Right atrium auricular region (tissue), 2 donors: ENCODE results near the gene NCOA1. TPM values are rescaled to one million over a fixed set of nuclear protein-coding genes. Genes with fewer than 3 reads are reported as not detected.
A peak's percentile ranks its signal among the peaks of the same experiment; 100 is the strongest.
"Not testable (repeated sequence)": the region's sequence is repeated elsewhere in the genome, so short reads cannot be mapped to it uniquely, and the experiment has no call there.

Experiments
- DNase-seq: peaks from one replicate; pipeline ENCODE4 v3.0.0-alpha.2; 2019; ENCODE audit warnings: low spot score
- H3K27ac ChIP-seq, 2 donors: fragments of 200-600 bp; sonication (generic); 1 replicate in 1 of 2; 2 replicates in 1 of 2; pipeline ENCODE4 v1.5.1; 2016 to 2019
- H3K27me3 ChIP-seq, 2 donors: fragments of 200-600 bp; sonication (generic); one replicate each; pipeline versions ENCODE4 v1.5.1 to v1.6.0; 2017 to 2019
- H3K36me3 ChIP-seq: fragments of 200-600 bp; sonication (generic); one replicate; pipeline ENCODE4 v1.5.1; 2016
- H3K4me1 ChIP-seq, 2 donors: fragments of 200-600 bp; sonication (generic); one replicate each; pipeline versions ENCODE4 v1.5.1 to v1.6.0; 2017 to 2019
- H3K4me3 ChIP-seq, 2 donors: fragments of 200-600 bp; sonication (generic); 1 replicate in 1 of 2; 2 replicates in 1 of 2; pipeline ENCODE4 v1.5.1; 2017 to 2019; ENCODE audit warnings: mild to moderate bottlenecking in 1 of 2, moderate library complexity in 1 of 2
- H3K9me3 ChIP-seq, 2 donors: fragments of 200-600 bp; sonication (generic); one replicate each; pipeline ENCODE4 v1.5.1; 2019
- total RNA-seq, 2 donors: library from RNA; depleted of rRNA; stranded (reverse); fragments of >200 nt; gene quantifications; one replicate each; pipeline ENCODE4 v1.1.0, GENCODE V29; 2016
- TF ChIP-seq, protein P1 (sequence below), 2 donors: fragments of 200-600 bp; sonication (generic); IDR thresholded peaks; one replicate each; pipeline ENCODE4 v1.5.1; 2019; ENCODE audit warnings: antibody characterized with exemption in 2 of 2

NCOA1 gene
- total RNA-seq, 2 donors from 2014 or later = 33.8 to 43.6 TPM

DNA sequence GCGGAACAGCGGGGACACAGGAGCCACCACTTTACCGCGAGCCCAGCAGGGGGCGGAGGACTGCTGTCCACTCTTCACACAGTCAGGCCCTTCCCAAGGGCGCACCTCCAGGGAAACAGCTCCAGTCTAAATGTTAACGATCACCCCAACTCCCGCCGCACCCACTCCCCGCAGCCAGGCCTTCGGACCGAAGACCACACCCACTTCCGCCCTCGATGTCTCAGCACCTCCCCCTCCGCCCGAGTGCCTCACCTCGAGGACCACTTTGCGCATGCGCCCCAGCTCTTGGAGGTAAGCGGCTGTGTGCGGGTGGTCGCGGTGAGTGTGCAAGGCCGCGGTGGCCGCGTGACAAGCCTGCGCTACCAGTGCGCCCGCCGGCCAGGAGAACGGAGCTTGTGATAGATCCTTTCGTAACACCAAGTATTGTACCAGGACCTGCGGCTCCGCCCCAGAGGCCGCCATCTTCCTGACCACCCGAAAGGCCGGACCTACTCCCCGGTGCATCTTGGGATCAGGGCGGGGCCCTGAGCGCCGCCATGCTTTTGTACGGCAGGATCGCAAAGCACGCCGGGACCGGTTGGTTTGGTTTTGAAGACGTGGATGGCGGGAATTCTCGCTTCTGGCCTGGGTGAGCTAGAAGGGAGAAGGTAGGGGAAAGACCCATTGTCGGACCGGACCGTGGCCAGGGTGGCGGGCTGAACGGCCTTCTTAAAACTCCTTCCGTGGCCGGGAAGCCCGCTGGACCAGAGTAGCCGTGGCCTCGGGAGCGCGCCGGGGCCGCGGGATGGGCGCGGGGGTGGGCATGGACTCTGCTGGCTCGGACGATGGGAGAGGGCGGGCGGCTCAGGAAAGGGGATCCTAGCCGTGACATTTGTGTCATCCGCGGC, 302.1 kb downstream of the NCOA1 start, which contains the start of the genes CENPO and PTRHD1:
Gene CENPO, plus strand, starts transcription at position 552 of the 887 bp plus-strand sequence. CDS start 495 bp downstream, outside the sequence.
Gene PTRHD1, minus strand, starts transcription at position 518 of the 887 bp plus-strand sequence. Its CDS starts 14 bp downstream, at position 504.
- Histone ChIP-seq H3K36me3 (no peaks in the 10 kb centered on the region), H3K27me3 (no peaks in the 10 kb centered on the region), H3K4me1 (peaks cover 0 to 14% of the 10 kb centered on the region in 2 donors), H3K27ac (peak within 1 kb of the TSS; percentile 94 to 99), H3K9me3 (no peaks in the 10 kb centered on the region), H3K4me3 (peak within 1 kb of the TSS; percentile 71 to 77)
- DNase-seq = peak; percentile 96
- TF ChIP-seq, protein P1, sequence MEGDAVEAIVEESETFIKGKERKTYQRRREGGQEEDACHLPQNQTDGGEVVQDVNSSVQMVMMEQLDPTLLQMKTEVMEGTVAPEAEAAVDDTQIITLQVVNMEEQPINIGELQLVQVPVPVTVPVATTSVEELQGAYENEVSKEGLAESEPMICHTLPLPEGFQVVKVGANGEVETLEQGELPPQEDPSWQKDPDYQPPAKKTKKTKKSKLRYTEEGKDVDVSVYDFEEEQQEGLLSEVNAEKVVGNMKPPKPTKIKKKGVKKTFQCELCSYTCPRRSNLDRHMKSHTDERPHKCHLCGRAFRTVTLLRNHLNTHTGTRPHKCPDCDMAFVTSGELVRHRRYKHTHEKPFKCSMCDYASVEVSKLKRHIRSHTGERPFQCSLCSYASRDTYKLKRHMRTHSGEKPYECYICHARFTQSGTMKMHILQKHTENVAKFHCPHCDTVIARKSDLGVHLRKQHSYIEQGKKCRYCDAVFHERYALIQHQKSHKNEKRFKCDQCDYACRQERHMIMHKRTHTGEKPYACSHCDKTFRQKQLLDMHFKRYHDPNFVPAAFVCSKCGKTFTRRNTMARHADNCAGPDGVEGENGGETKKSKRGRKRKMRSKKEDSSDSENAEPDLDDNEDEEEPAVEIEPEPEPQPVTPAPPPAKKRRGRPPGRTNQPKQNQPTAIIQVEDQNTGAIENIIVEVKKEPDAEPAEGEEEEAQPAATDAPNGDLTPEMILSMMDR (IDR thresholded peaks at IDR 0.05) = peak; percentile 36 to 72

DNA sequence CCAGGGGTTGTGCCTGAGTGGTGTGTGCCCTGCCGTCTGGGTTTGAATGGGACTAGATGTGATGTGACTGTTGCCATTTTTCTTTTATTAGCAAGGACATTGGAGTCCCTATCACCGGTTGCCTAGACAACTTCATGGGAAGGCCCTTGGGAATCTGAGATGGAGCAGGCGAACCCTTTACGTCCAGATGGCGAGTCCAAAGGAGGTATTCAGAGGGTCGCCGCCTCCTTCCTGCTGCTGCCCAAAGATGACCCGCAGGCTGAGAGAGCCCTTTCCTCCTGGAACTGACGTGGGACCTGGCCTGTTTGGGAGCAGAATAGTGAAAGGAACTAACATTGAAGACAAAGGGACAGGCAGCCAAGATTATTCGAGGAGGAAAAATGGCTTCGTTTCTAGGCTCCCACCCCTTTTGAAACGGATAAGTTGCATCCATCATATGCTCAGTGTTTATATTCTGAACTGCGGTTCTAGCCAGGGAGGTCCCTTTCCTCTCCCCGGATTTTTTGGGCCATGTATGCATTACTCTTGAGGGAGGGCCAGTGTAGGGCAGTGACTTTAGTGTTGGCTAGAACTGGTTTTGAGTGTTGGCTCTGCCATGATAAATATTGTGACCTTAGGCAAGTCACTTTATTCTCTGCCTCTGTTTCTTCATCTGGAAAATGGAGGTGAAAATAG, 302.8 kb downstream of the NCOA1 start:
- TF ChIP-seq, protein P1 (IDR thresholded peaks at IDR 0.05) = no peak
- Histone ChIP-seq H3K4me1 (peaks cover 0 to 14% of the 10 kb centered on the region in 2 donors), H3K36me3 (no peaks in the 10 kb centered on the region), H3K4me3 (peak overlapping the region; percentile 71 to 77), H3K9me3 (no peaks in the 10 kb centered on the region), H3K27ac (peak overlapping the region in 1 of 2 donors; percentile 99), H3K27me3 (no peaks in the 10 kb centered on the region)
- no peak for DNase-seq

DNA sequence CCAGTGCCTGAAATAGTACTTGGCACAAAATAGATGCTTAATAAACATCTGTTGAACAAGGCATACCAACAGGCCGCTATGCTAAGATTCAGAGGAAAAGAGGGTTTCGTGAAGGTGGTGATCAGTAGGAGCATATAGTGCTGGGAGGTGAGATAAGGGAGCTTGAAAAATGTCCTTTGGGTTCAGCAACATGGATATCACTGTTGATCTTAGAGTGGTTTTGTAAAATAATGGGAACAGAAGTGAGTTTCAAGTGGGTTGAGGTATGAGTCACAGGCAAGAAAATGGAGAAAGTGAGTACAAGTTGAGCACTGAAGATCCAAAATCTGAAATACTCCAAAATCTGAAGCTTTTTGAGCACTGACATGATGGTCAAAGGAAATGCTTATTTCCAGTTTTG, 306.6 kb downstream of the NCOA1 start:
- Histone ChIP-seq H3K36me3 (no peaks in the 10 kb centered on the region), H3K27ac (no peak overlapping the region), H3K27me3 (no peaks in the 10 kb centered on the region), H3K9me3 (no peaks in the 10 kb centered on the region), H3K4me1 (peaks cover 0 to 8% of the 10 kb centered on the region in 2 donors), H3K4me3 (no peak overlapping the region)
- TF ChIP-seq, protein P1 (IDR thresholded peaks at IDR 0.05) = no peak
- no peak for DNase-seq

DNA sequence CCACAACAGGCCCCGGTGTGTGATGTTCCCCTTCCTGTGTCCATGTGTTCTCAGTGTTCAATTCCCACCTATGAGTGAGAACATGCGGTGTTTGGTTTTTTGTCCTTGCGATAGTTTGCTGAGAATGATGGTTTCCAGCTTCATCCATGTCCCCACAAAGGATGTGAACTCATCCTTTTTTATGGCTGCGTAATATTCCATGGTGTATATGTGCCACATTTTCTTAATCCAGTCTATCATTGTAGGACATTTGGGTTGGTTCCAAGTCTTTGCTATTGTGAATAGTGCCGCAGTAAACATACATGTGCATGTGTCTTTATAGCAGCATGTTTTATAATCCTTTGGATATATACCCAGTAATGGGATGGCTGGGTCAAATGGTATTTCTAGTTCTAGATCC, 309.4 kb downstream of the NCOA1 start:
- not testable (repeated sequence) for H3K9me3 ChIP-seq, H3K4me3 ChIP-seq, H3K27ac ChIP-seq, H3K4me1 ChIP-seq, H3K36me3 ChIP-seq, H3K27me3 ChIP-seq, DNase-seq

DNA sequence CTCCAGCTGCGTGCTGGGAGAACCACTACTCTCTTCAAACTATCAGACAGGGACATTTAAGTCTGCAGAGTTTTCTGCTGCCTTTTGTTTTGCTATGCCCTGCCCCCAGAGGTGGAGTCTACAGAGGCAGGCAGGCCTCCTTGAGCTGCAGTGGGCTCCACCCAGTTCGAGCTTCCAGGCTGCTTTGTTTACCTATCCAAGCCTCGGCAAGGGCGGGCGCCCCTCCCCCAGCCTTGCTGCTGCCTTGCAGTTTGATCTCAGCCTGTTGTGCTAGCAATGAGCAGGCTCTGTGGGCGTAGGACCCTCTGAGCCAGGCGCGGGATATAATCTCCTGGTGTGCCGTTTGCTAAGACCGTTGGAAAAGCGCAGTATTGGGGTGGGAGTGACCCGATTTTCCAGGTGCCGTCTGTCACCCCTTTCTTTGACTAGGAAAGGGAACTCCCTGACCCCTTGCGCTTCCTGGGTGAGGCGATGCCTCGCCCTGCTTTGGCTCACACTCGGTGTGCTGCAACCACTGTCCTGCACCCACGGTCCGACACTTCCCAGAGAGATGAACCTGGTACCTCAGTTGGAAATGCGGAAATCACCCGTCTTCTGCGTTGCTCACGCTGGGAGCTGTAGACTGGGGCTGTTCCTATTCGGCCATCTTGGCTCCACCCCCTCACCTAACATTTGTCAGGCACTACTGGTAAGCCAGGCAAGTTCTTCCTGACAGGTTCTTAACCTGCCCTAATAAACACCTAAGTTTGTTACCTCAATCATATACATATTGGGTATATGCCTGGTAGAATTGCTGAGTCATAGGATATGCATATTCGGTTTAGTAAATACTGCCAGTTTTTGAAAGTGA, 315.0 kb downstream of the NCOA1 start:
- not testable (repeated sequence) for H3K36me3 ChIP-seq, H3K27ac ChIP-seq, H3K27me3 ChIP-seq, H3K4me1 ChIP-seq, H3K4me3 ChIP-seq, H3K9me3 ChIP-seq
- peak; percentile 32 for DNase-seq

DNA sequence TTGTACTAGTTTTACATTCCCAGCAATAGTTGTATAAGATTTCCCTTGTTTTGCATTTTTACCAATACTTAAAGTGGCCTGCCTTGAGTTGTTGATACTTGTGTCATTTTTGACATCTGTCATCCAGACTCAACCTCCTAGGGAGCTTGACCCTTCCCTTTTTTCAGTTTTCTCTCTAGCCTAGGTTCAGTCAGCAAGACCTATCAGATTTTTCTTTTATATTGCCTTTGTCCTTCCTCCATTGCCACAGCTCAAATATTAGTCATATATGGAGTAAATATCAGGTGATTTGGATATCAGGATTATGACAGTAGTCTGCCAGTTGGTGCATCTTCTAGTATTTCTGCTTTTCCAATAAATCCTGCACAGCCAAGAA, 315.6 kb downstream of the NCOA1 start:
- H3K36me3 ChIP-seq = no peaks in the 10 kb centered on the region
- no peaks in the 10 kb centered on the region for H3K9me3 ChIP-seq
- H3K27me3 ChIP-seq = no peaks in the 10 kb centered on the region
- H3K27ac ChIP-seq = no peak overlapping the region
- DNase-seq = no peak
- no peaks in the 10 kb centered on the region for H3K4me1 ChIP-seq
- no peak overlapping the region for H3K4me3 ChIP-seq
- TF ChIP-seq, protein P1 (IDR thresholded peaks at IDR 0.05) = no peak
